Measurements from ENCODE around the gene E2F3.

E2F3 gene

DNA sequence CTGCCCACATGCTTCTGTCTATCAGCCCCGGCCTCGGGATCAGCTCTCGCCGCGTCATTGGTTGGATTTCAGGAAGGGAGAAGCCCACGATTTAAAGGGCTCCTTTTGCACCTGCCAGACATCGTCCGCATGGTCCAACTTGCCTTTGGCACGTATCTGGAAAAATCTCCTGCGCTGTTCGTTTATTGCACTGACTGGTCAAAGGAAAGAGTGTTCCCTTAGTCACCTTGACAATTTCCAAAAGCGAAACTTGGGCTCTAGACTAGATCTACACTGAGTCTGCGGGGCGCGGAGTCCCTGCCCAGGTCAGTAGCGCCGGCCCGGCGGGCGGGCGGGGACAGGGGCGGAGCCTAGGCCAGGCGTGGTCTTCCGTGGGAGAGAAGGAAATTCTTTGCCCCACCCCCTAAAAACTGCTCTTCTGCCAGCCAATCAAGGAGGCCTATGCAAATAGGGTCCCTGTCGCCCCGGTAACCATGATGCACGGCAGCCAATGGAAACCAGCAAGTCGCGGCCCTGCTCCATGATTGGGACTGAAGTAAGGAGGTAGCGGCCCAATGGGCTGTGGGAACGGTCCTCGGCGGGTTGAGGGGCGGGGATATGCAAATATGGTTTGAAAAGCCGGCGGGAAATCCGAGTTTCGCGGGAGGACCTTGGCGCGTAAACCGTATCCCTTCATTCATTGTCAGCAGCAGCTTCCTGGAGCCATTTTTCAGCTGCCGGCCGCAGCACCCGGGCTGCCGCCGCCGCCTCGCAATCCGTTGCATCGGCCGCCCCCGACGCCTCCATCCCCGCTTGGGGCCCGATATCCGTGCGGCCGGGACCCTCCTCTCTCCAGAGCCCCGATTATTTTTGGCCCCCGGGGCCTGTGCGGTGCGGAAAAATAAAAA lies at the start of gene E2F3:
Gene E2F3 (plus strand): TSS at position 675 of the 887 bp plus-strand sequence. CDS start 354 bp downstream, outside the sequence.
- peak; percentile 98 for DNase-seq (ENCODE audit: low spot score)

GRCh38 chr6:20352346-20352745 lies 49.3 kb upstream of the E2F3 start:
- DNase-seq (ENCODE audit: low spot score) = no peak

- no peak for DNase-seq (ENCODE audit: low spot score)
Measured at GRCh38 chr6:20353134-20353533, 48.5 kb upstream of the E2F3 start.

DNA sequence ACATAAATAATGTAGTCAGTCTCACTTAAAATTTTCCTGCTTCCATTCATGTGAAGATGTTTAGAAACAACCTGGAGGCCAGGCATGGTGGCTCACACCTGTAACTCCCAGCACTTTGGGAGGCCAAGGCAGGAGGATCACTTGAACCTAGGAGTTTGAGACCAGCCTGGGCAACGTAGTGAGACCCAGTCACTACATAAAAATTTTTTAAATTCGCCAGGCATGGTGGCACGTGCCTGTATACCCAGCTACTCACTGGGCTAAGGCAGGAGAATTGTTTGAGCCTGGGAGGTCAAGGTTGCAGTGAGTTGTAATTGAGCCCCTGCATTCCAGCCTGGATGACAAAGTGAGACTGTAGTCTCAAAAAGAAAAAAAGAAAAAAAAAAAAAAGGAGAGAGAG lies 47.3 kb upstream of the E2F3 start:
- DNase-seq (ENCODE audit: low spot score) = no peak

DNA sequence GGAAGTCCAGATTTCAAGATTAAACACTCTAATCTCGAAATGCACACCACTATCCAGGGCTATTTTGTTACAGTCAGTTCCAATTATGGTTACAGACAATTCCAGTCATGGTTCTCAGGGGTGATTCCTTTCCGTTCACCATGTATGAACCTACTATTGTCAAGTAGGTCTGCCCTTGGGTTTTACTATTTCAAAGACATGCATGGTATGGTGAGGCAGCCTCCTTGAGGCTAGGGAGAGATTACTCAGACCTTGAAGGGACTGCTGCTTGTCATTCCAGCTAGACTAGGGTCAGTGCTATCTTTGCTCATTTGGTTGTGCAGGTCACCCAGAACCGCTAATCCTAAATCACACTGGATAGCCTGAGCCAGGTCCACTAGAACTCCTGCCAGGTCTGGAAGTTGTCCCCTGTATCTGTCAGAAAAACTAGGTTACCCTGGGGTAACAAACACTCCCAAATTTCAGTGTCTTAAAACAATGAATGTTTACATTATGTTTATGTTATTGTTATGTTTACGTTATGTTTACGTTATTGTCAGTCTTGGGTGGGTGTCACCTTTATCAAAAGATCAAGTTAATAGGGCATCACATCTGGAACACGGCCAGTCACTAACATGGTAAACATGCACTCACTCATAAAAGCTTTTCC lies 41.1 kb upstream of the E2F3 start:
- DNase-seq (ENCODE audit: low spot score) = no peak

DNA sequence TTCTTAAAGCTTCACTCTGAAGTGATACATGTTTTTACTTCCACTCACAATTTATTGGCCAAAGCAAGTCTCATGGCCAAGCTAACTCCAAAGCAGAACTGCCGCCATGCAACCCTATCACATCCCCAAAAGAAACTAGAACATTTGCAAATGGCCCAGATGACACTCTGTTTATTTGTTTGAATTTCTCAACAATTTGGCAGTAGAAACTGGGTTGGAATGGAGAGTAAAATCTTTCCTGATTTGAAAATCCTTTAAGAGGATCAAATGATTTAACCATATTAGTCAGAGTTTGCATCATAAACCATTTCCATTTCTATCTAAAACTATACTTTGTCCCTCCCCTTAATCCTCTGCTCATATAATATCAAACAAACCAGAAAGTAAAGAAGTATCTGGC lies 39.1 kb upstream of the E2F3 start:
- no peak for DNase-seq (ENCODE audit: low spot score)

DNA sequence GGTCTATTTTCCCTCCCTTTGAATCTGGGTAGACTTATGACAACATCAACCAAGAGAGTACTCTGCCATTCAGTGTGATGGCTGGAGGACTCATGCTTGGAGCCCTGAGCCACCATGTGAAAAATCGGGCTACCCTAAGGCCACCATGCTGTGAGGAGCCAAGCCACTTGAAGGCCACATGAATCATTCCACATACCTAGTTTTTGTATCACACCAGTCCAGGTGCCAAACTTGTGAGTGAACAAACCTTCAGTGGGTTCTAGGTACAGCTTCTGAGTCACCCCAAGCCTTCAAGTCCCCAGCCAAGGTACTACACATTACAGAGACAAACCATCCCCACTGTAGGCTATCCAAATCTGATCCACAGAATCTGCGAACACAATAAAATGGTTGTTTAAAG lies 37.4 kb upstream of the E2F3 start:
- DNase-seq (ENCODE audit: low spot score) = no peak

DNA sequence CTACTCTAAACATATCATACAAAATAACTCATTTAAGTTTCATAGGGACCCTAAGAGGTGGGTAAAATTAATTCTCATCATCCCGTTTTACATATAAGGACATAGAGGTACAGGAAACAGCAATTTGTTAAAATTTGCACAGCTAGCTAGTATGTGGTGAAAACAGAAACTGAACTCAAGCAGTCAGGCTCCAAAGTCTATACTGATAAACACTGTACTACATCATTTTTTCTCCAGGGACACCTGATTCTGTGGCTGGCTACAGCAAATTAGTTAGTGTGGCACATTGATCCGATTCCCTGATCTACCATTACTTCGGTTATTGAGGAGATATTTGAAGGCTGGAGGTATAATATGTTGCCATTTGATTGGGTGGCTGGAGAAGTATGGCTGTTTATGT lies 36.2 kb upstream of the E2F3 start:
- DNase-seq (ENCODE audit: low spot score) = no peak

GRCh38 chr6:20366082-20366830 lies 35.4 kb upstream of the E2F3 start:
- no peak for DNase-seq (ENCODE audit: low spot score)

DNA sequence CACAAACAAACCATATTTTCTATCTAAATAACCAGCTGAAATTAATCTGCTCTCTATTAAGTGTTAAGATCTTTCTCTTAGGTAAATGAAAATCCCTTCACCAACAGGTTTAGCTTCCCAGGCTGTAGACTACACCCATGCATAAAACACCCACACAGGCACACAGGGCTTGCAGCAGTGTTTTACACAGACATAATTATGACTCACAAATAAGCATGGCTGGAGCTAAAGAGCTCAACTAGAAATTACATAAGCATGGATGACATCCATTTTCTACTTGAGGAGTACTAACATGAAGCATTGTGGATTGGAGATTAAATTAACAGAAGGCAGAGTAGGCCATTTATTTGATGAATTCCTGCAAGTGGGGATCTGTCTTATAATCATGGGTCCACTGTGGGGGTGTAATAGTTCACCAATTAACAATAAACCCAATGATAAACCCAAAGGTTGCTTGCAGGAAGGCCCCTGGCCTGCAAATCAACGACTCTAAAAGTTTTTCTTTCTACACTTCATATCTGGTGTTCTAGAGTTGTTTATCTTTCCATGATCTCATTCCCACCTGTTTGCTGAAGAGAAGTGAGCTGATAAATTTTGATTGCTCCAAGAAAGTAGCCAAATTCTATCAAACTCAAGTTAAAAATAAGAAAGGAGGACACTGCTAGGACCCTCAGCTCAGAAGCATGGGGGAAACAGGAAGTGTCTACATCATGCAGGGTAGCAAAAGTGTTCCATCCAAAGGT lies 33.8 kb upstream of the E2F3 start:
- no peak for DNase-seq (ENCODE audit: low spot score)

DNA sequence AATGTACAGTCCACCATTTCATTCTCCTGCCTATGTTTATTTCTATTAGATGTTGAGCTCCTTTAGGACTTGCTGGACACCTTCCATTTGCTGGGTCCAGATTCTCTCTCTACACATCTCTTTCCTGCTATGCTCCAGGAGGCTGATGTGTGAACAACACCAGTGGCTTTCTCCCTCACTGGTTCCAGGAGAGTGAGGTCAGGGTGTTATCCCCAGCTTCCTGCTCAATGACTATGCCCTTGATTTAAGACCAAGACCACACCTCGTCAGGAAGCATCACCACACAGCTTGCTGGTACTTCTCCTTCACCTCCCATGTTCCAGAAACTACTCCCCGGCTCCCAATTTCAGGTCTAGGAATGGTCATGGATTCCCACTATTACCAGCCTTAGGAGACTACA lies 31.3 kb upstream of the E2F3 start:
- DNase-seq (ENCODE audit: low spot score) = no peak

GRCh38 chr6:20370801-20371200 lies 30.9 kb upstream of the E2F3 start:
- DNase-seq (ENCODE audit: low spot score) = no peak

DNA sequence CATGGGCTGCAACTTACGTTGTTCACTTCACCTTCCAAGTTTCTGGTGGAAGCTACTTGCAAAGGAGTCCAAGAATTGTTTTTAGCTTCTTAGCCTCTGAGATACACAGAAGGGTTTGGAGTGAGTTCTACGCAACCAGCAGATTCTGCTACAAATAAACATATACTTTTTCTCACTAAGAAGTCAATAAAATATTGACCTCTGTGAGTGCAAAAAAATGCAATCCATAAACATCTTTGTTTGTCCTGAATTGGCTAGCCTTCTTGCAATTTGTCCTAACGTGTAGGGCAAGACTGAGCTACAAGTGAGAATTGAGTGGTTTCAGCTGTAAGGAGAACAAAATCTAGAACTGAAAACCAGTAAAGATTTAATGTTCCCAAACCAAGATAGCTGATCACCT lies 26.2 kb upstream of the E2F3 start:
- DNase-seq (ENCODE audit: low spot score) = no peak

GRCh38 chr6:20377623-20378265 lies 23.9 kb upstream of the E2F3 start:
- DNase-seq (ENCODE audit: low spot score) = no peak

- no peak for DNase-seq (ENCODE audit: low spot score)
Measured at GRCh38 chr6:20379231-20379630, 22.4 kb upstream of the E2F3 start.

- DNase-seq (ENCODE audit: low spot score) = no peak
Measured at GRCh38 chr6:20386218-20386617, 15.5 kb upstream of the E2F3 start.

DNA sequence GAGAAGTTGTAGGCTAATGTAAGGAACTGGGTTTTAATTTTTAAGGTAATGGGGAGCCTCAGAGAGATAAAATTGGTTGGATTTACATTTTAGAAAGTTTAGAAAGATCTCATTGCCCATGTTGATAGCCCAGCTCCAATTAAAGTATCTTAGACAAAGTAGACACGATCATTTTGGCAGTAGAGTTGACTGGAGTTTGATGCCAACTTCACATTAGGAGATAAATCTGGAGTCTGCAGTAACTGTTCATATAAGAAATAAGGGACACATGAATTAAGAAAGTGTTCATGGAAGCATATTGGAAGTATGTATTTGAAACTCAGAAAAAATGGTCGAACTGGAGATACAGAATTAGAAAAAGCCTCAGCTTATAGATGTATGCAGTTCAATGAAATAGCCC lies 12.6 kb upstream of the E2F3 start:
- DNase-seq (ENCODE audit: low spot score) = no peak

DNA sequence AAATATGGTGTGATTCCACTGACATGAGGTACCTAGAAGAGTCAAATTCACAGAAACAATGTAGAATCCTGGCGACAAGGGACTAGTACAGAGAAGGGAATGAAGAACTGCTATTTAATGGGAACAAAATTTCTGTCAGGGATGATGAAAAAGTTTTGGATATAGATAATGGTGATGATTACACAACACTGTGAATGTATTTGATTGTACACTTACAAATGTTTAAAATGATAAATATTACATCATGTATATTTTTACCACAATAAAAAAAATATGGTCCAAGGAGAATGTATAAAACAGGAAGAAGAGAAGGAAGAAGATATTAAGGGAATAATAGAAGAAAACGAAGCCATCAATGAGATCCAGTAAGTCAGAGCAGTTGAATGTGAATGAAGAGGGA lies 8.4 kb upstream of the E2F3 start:
- no peak for DNase-seq (ENCODE audit: low spot score)

GRCh38 chr6:20399518-20399917 lies 2.2 kb upstream of the E2F3 start:
- DNase-seq (ENCODE audit: low spot score) = no peak

DNA sequence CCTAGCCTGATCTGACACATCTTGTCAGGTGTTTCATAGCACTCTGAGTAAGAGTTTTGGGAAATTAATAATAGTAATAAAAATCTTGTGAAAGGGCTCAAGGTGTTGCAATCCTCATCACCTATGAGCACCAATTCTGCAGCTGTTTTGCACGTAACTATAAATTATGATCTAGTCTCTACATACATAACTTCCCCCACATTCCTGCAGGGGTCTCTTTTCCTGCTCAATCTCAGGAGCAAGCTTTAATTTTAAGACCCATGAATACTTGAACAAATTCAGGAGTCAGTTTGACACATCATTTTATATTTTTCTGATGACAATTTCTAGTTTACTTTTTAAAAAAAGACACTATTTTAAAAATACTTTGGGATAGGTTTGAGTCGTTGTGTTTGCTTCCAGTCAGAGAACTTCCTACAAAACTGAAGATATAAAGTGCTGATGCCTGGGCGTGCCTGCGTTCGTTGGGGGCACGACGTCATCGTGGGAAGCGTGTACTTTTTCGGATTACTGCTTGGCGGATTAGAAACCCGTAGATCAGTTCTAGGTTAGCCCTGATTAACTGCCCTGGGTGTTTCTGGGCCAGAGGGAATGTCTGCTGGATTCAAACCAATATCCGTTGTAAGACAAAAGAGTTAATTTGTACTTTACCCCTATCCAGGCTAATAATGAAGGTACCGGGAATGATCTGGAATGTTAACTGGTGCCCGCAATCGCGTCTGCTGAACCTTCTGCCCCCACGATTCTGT lies 1.0 kb upstream of the E2F3 start:
- no peak for DNase-seq (ENCODE audit: low spot score)

GRCh38 chr6:20402092-20402341 lies 338 bp downstream of the E2F3 start:
- no peak for DNase-seq (ENCODE audit: low spot score)
